CD4-positive, alpha-beta T cell treated with Interleukin-4 for 1 hour (primary cell): Measurements from ENCODE around the gene HAAO.

Source experiments
- DNase-seq, 2 donors: peaks; one replicate each; pipeline ENCODE4 v3.0.0-alpha.2; 2020 to 2022

Gene HAAO

DNA sequence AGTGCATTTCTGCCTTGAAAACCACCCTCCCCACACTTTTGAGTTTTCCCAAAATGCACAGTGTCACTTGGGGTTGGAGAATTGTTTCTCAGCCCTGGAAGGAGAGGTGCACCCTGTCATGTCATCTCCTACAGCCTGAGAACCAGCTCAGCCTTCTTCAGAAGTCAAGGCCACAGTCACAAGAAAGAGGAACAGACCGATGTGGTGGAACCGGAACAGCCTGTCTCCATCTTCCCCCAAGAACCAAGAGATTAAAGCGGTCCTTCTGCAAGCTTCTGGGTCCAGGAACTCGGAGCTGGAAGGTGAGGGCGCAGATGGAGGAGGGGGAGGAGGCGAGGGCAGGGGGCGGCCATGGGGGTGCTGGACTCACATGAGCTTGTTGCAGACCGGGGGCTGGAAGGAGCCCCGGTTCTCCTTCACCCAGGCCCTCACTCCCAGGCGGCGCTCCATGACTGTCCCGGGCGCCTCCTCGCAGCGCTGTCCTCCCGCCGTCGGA is 248 bp downstream of the HAAO start:
- peak in 1 of 2 donors; percentile 55 for DNase-seq

DNA sequence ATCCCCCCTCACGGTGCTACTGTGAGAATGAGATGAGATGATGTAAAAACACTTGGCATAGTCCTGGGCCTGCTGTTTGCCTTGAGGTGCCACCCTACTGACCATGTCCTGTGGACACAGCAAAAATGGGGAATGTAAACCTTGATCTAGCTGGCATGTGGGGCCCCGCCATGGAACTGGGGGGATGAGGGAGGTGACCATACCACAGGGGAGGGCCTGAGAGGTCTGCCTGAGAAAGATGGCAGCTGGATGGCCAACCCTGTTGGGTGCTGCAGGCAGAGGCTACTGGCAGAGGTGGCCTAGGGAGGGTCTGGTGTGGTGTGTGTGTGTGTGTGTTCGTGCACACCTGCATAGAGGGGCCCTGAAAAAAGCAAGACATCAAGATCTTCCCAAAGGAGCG is 777 bp downstream of the HAAO start:
- DNase-seq = no peak

DNA sequence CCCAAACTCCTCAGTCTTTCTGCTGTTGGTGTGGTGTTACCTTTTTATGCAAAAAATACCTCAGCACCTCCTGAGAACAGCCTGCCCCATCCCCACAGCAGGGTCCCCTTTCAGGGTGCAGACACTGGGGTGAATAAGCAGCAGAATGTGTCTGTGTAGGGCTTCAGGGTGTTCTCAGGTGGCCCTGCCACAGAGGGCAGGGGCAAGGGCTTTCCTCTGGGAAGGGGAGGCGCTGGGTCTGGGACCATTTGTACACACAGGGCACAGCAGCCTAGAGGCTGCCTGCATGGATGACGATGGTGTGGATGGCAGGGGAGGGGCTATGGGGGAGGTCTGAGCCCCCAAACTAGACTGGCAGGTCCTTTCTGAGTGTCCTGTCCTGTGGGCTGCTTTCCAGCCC is 2.6 kb downstream of the HAAO start:
- DNase-seq = no peak

DNA sequence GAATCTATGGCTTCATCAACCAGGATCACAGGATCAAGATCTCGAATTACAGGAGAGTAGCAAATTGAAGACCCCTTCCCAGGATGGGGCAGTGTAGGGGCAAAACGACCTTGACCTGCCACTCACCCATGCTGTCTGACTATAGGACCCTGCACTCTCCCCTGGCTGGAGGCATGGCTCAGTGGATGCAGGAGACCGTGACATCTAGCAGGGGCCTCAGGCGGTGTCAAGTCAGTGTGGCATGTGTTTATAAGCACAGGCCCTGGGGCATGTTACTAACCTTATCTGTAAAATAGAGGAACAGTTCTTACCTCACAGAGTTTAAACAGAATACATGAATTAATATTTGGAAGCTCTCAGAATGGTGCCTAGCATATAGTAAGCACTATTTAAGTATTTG is 3.5 kb downstream of the HAAO start:
- no peak for DNase-seq

DNA sequence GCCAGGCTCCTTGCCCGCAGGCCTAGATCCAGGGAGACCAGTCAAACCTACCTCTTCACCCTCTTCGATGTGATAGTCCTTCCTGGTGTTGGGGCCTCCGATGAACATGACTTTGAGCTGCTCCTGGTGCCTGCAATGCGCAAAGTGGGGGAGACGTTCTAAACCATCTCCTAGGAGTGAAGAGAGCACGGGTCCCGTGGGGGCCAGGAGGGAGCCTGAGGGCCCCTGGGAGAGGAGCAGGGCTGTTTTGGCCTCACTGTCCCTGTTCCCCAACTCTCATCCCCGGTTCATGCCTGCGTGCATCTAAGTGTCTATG is 3.9 kb downstream of the HAAO start:
- DNase-seq = no peak

DNA sequence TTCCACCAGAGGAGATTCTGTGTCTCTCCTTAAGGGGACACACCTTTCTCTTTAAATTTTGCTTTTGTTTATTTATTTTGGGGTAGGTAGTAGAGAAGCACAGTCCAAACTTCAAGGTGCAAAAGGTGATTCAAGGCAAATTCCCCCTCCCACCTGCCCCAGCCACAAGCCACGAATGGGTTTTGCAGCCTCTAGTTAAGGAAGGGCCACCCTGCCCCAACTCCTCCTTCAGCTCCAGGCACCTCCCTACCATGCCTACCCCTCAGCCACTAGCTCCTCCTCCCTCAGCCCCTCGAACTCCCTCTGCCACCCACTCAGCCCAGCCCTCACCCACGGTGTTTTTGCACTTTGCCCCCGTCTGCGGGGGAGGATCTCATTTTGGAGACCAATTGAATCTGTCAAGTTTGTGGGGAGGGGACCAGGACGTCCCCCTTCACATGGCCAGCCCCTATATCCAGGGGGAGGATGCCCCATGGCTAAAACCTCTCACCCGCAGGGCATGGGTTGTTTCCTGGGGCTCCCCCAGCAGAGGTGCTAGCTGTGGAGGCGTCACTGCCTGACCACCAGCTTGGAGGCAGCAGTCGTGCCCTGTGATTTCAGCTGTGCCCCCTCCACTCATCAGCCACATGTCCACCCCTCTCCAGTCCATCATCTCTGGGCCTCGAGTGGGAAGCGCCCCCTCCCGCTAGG is 4.5 kb downstream of the HAAO start:
- no peak for DNase-seq

DNA sequence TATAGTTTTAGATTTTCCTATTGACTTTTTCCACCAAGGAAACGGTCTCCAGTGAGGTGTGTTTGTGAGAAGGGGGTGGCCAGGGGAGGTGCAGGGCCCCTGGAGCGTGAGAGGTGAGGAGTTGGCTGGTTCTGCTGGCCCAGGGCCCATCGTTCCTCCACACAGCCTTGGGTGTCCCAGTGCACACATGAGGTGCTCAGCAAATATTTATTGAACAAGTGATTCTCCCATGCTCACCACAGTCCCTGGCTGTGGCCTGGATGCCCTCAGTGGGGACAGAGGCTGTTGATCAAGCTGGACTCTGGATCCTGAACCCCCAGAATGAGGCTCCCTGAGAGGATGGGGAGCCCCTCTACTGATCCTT is 5.0 kb downstream of the HAAO start:
- DNase-seq = no peak

DNA sequence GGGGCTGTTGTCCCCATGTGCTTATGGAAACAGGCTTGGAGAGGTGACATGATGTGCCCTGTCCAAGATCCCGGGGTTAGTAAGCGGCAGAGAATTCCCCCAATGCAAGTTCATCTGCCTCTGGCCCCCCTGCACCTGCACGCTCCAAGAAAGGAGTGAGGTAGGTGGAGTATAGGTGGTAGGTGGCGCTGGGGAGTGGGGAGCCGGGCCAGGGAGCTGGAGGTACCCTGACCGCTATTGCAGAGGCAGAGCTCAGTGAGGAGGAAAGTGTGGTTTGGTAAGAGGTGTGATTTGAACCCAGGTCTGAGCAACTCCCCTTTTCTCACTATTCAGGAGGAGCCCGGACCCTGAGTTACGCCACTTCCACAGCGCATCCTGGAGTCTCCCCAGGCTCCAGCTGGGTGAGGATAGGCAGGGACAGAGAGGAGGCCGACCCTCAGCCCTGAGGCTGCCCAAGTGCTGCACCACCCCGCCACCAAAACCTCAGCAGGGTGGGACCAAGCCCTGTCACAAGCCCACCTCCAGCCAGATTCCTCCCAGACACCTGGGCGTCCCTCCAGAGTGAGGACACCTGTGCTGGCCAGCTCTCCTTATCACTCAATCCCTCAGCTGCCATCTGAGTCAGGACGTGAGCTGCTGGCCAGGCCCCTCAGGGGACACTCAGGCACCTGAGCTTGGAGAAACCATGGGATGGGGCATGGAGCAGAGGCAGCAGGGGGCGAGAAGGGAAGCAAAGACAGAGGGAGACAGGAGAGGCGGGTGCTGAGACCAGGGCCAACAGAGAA is 5.6 kb downstream of the HAAO start:
- DNase-seq = no peak

DNA sequence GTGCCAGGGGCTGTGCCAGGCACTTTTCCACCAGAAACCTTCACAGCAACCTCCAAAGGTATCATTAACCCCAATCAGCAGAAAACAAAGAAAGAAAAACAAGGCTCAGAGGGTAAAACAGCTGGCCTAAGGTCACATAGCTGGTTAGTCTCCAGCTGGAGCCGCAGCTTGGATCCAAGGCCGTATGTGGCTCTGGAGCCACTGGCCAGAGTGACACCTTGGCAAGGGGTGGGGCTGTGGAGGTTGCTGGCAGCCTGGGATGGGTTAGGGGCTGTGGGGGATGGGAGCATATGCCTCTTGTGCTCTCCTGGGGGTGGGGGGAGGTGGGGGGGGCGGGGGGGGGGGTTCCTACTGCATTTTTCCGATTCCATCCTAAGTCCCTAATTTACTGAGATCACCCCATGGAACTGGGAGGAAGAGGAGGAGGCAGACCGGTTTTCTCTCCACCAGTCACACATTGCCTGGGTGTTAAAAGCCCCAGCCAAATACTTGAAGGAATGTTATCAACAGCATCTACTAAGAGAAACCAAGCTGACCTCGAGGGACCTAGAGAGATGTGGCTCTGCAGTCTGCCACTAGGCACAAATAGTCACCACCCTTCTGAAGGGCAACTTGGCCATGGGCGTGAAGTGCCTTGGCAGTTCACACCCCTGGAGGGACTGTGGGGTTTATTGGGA is 8.0 kb downstream of the HAAO start:
- DNase-seq = no peak

DNA sequence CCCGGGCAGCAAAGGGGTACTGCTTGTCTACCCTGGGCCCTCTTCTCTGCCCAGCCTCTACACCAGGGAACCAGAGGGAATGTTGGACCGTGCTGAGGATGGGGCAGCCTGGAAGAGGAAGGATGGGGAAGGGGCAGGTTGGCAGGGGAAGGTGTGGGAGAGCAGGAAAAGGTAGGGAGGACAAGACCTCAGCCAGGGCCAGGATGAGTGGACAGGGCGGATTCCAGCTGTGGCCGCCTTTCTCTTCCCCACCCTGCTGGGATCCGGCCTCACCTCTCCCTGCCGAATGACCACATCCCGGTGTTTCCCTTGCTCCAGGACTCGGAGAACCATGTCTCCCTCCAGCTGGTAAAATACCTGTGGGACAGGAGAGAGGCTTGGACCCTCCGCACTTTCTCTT is 8.9 kb downstream of the HAAO start:
- no peak for DNase-seq

DNA sequence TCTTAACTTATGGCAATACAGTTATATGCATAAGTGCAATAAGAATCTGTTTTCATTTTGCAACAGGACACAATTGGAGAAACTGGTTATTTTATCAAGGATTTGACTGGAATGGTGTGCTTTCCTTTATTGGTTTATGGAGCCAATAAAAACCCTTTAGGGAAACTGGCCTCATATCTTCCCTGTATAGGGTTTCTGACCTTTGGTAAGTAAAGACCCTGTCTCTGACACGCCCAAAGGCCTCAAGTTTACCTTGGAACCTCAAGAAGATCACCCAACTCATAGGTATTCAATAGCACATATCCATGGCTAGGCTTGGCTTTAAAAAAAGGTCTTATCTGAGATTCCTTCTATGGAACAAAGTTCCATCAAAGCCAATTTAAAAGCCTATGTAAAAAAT is 11.2 kb downstream of the HAAO start:
- DNase-seq = no peak

DNA sequence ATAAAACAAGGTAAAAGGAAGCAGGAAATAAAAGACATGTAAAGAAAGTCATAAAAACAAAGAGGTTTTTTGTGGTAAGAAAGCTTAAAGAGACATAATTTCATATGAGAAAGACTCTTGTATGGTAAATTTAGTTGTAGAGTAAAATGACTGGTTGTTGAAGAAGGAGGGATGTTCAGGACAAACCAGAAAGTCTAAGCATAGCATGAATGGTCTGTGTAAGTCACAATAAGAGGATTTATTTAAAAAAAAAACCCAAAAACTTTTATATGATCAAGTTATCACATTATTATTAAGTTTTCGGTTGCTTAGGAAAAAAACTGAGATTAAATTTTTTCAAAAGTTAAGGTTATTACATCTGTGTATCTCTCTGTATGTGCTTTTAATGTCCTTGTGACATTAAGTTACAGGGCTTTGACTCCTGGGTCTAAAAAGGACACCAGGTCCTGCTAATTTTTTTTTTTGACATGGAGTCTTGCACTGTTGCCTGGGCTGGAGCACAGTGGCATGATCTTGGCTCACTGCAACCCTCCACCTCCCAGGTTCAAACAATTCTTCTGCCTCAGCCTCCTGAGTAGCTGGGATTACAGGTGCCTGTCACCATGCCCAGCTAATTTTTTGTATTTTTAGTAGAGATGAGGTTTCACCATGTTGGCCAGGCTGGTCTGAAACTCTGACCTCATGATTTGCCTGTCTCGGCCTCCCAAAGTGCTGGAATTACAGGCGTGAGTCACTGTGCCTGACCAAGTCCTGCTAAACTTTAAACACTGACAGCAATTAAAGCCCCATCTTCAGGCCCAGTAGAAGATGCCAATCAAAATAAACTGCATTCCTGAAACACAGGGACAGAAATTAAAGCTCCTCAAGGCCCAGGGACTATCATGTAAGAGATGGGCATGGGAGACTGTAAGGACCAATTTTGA is 14.2 kb downstream of the HAAO start:
- DNase-seq = no peak

DNA sequence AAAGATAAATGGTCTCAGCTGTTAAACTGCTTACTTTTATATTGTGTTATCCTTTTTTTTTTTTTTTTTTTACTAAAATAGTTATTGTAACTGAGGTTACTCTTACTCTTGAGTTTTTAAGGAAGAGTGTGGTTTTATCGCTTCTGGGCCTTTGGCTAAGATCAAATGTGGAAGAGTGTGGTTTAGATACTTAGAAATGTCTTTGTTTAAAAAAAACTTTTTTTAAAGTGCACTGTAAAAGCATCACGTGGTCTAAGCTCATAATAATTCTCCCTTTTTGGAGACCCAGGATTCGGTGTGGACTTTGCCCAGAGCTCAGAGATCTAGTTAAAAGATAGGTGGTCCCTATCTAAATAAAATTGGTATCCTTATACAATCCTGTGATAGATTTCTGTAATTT is 16.6 kb downstream of the HAAO start:
- DNase-seq = peak in 1 of 2 donors; percentile 13

DNA sequence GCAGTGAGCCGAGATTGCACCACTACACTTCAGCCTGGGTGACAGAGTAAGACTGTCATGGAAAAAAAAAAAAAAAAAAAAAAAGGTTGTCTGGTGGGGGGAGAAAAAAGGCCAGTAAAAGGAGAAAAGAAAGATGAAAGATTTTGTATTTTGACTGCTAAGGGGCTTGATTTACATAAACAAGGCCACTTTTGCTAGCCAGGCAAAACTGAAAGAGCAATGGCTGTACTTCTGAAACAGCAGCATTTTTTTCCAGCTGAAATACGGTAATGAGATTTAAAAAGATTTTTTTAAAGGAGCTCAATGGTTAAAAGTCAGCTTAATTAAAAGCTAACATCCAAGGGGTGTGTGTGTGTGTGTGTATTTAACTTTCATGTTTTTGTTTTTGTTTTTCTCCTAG is 17.2 kb downstream of the HAAO start:
- no peak for DNase-seq

DNA sequence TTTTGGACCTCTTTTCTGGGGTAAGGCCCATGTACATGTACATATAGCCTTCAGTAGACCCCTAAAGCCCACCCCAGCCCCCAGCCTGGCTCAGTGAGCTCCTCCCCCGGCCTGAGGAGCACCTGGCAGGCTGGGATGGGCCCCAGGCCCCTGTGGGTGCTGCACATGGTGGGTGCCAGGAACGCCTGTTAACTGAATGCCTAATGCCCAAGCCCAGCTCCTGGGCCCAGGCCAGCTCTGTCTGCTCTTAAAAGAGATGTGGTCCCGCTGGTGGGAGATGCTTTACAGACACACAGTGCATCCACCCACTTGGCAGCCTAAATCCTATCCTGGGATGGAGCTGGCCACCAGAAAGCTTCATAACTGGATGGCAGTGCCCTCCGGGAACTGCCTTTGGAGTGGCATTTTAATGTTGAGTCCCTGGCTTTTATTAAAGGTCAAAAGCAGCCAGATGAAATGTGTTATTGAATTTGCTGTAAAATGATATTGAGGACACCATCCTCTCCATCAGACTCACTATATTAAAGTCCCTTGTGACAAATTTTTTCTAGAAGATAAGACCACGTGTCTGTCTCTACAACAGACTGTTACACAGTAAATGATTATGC is 20.7 kb downstream of the HAAO start:
- DNase-seq = no peak

DNA sequence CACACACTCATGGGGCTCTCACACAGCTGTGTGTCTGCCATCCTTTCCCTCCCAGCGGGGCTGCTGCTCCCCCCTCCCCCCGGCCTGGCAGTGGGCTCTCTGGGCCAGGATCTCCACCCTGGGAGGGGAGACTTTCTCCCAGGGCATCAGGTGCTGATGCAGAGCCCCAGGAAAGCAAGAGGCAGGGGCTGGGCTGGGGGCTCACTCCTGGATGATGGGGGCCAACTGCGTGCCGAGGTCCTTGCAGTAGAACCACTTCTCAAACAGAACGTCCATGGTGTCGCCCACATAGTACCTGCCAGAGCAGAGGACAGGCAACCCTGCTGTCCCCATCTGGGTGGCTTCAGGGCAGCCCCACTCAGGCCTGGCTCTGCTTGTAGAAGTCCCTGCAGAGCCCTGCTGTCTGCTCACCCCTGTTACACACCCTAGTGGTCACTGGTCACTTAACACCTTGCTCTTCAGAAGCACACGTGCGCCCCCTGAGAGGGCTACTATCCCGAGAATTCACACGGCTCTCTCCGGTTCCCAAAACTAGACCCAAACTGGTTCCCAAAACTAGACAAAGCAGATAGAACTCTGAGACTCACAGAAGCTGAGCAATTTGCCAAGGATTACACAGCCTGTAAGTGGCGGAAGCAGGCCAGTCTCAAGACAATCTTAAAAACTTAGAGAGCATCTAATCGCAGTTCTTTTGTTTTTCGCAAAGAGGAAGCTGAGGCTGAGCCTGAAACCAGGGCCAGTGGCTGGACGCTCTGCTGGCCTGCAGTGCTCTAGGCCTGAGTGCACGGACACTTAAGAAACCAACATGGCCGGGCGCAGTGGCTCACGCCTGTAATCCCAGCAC is 21.9 kb downstream of the HAAO start:
- peak in 1 of 2 donors; percentile 37 for DNase-seq

DNA sequence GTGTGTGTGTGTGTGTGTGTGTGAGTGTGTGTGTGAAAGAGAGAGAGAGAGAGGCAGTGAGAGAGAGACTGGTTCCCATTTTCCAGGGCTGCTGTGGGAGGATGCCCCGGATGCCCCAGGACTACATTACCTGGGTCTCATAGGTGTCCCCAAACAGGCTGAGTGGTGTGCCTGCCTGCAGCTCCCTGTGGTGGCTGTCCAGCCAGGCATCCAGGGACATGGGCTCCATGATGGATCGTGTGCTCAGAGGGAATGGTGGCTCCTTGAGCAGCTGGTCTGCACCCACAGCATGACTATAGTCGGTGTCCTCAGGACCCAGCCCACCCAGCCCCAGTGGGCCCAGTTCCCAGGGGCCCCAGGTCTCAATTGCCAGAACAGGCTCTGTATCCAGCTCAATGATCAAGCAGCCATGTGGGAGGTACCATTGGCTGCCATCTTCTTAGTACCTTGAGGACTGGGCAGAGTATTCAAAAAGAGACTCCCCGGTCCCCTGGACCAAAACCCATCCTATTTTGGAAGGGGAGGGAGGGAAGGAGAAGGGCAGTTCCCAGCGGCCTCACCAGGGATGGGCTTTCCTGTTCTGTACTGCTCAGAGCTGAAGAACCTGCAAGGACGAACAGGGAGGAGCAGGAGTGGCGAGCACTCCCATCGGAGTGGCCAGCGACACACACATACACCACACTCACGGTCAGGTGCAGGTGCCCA is 22.6 kb downstream of the HAAO start:
- DNase-seq = no peak

DNA sequence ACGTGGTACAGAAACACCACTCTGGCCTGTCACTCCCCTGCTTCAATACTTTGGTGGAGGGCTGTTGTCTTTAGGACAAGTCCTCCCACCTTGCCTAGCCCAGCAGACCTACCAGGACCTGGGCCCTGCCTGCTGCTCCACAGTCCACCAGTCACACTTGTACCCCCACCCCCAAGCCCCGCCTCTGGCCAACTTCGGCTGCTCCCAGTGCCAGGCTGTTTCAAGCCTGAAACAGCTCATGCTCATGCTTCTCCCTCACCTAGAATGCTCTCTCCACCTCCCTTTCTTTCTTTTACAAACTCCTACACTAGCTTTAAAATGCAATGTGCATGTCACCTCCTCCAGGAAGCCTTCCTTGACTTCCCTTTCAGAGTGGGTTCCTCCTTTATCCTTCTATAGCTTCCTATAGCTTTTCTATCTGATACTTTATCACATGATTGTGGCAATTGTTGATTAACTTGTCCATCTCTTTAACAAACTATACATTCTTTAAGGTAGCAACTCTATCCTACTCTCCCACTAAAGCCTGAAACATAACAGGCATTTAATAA is 23.6 kb downstream of the HAAO start:
- no peak for DNase-seq

DNA sequence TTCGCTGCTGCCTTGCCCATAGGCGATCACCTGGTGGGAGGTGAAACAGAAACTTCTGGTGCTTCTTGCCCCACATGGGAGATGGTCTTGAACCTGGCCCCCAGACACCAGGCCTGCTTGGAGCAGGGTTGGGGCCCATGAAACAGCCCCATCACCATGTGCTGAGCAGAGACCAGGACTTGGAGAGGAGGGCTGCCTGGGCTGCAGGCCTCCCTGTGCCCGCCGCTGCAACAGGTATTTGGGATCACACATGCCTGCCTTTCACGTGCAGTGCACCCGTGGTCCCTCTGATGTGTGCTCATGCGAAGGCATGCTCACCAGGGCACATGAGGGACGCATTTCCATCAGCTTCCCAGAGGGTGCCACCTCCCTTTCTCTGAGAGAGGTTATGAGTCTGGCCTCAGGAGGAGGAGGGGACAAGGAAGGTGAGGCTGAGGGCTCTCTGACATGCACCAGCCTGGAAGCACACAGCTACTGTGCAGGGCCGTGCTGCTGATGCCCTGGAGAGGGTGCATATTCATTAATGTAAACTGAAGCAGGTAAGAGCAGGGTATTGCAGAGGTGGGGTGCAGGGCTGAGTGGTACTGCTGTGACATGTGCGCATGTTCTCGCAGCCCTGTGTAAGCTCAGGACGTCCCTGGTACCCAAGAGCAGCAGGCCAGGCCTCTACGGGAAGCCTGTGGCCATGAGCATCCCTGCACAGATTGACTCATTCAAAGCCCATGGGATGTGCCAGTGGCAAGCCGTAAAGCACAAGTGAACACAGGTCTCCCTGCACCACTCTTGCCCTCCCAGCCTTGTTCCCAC is 24.3 kb downstream of the HAAO start:
- no peak for DNase-seq
